Epithelial cell of proximal tubule (primary cell): ENCODE data around the gene CDH4. TPM values are rescaled to one million over a fixed set of nuclear protein-coding genes. Genes with fewer than 3 reads are reported as not detected.

Source experiments
- DNase-seq: peaks from one replicate; pipeline ENCODE4 v3.0.0-alpha.2; 2011; ENCODE audit warnings: low read depth
- H3K4me3 ChIP-seq: 2 replicates; pipeline ENCODE4 v1.5.1; 2011; ENCODE audit warnings: low read depth, mild to moderate bottlenecking, low read length
- total RNA-seq: library from RNA; depleted of rRNA; stranded (reverse); fragments of >200 nt; gene quantifications from 2 replicates; pipeline ENCODE4 v1.2.3, GENCODE V29; 2015
- TF ChIP-seq, protein P1 (sequence below): conservative IDR thresholded peaks from 2 replicates; pipeline ENCODE4 v1.5.1; 2012; ENCODE audit warnings: low read depth, mild to moderate bottlenecking, low read length

The CDH4 gene
- total RNA-seq, 1 donor from 2014 or later = 17.1 TPM

- H3K4me3 ChIP-seq = no peak overlapping the region
- TF ChIP-seq, protein P1, sequence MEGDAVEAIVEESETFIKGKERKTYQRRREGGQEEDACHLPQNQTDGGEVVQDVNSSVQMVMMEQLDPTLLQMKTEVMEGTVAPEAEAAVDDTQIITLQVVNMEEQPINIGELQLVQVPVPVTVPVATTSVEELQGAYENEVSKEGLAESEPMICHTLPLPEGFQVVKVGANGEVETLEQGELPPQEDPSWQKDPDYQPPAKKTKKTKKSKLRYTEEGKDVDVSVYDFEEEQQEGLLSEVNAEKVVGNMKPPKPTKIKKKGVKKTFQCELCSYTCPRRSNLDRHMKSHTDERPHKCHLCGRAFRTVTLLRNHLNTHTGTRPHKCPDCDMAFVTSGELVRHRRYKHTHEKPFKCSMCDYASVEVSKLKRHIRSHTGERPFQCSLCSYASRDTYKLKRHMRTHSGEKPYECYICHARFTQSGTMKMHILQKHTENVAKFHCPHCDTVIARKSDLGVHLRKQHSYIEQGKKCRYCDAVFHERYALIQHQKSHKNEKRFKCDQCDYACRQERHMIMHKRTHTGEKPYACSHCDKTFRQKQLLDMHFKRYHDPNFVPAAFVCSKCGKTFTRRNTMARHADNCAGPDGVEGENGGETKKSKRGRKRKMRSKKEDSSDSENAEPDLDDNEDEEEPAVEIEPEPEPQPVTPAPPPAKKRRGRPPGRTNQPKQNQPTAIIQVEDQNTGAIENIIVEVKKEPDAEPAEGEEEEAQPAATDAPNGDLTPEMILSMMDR = no peak
- DNase-seq = no peak
These were observed 29.3 kb downstream of the CDH4 start for GRCh38 chr20:61281286-61281795.

DNA sequence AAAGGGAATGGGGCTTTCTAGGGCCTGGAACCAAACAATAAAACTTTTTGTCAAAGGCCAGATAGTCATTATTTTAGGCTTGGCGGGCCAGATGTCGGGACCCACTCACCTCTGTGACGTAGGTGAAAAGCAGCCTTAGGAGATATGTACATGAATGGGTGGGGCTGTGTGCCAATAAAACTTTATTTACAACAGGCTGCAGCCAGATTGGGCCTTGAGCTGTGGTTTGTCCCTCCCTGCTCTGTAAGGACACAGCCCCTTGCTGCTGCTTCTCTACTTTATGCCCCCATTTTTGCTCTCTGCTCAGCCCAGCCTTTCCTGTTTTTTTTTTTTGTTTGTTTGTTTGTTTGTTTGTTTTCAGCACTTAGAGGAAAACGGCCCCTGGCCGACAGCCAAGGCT lies 32.7 kb downstream of the CDH4 start:
- TF ChIP-seq, protein P1 = no peak
- H3K4me3 ChIP-seq = no peak overlapping the region
- DNase-seq = no peak

DNA sequence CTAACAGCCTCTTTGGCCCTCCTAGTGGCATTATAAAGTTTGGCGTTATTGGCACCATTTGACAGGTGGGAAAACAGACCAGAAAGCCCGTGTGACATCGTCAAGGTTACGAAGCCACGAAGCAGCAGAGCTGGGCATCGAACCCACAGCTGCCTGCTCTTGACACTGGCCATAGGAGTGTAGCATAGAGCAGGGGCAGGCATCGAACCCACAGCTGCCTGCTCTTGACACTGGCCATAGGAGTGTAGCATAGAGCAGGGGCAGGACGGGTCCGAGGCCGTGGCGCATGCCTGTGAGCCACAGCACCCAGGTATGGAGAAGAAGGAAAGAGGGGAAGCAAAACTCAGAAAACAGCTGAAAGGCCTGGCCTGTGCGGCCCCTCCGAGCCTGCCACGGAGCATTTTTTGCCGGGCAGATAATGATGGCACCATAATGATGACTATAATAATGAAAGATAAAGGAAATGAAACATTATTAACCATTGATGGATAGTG lies 33.1 kb downstream of the CDH4 start:
- H3K4me3 ChIP-seq = no peak overlapping the region
- no peak for DNase-seq
- TF ChIP-seq, protein P1 = no peak

DNA sequence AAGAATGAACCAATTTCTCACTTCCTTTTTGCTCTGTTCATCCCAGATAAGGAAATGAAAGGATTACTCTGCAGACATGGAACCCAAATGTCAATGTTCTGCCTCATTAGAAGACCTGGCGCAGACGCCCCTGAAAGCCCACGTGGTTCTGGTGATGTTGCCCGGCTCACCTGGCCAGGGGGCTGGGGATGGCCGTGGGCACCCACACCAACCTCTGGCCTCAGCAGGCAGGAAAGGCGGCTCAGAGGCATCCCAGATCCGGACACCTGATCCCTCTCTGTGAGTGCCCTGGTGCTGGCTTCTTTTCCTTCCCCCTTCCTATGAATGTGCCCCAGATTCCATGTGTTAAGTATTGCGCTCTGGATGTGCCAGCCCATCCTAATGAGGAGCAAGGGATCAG lies 33.6 kb downstream of the CDH4 start:
- no peak overlapping the region for H3K4me3 ChIP-seq
- DNase-seq = no peak
- TF ChIP-seq, protein P1 = no peak

- DNase-seq = no peak
- H3K4me3 ChIP-seq = no peak overlapping the region
- TF ChIP-seq, protein P1 = no peak
These were observed 35.7 kb downstream of the CDH4 start for GRCh38 chr20:61287583-61288275.

- TF ChIP-seq, protein P1 = no peak
- DNase-seq = no peak
- H3K4me3 ChIP-seq = no peak overlapping the region
These were observed 36.3 kb downstream of the CDH4 start for GRCh38 chr20:61288331-61288784.

DNA sequence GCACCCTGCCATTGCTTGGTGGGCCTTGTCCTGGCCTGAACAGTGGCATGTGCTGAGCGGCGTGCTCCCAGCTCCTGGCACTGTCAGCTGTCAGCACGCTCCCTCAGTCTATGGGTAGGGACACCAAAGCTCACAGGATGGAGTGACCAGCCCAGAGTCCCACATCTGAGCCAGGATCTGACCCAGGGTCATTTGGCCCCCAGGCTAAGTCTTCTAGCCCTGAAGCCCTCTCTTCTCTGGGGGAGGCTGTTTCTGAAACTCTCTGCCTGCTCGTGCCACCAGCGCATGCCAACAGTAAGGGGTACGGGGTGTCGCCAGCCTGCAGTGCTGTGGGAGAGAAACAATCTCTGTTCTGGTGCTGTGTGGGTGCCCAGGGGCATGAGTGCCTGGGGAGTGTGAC lies 37.1 kb downstream of the CDH4 start:
- H3K4me3 ChIP-seq = no peak overlapping the region
- DNase-seq = no peak
- TF ChIP-seq, protein P1 = no peak
